ENCODE data around the gene MMP23B.
"Not testable (repeated sequence)": the region's sequence is repeated elsewhere in the genome, so short reads cannot be mapped to it uniquely, and the experiment has no call there.

Gene MMP23B
- total RNA-seq, result 0.09 to 1.5 (median 0.72) reads per million in 4 experiments

GRCh38 chr1:1631782-1632420 is at the start of gene MMP23B:
MMP23B (plus strand) TSS chr1:1632173; CDS start chr1:1632219, 46 bp downstream.
- DNase-seq, result no peak

- DNase-seq, result no peak
Observed at GRCh38 chr1:1582585-1583346, 49.2 kb upstream of the MMP23B start.

- no peak for DNase-seq
Observed at GRCh38 chr1:1583347-1584010, 48.5 kb upstream of the MMP23B start.

DNA sequence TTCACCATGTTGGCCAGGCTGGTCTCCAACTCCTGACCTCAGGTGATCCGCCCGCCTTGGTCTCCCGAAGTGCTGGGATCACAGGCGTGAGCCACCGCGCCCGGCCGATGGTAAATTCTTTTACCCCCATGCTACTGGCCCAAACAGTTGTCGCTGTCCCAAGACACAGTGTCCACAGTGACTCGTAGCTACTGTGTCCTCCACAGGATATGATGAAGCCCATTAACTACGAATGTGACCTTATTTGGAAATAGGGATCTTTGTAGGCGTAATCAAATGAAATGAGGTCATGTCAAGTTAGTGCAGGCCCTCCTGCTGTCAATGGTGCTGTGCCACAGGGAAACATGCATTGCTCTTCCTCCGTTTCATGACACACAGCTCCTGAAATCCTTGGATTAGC is 40.5 kb upstream of the MMP23B start:
- no peak for DNase-seq

- DNase-seq, result no peak
Observed at GRCh38 chr1:1593834-1594601, 38.0 kb upstream of the MMP23B start.

- DNase-seq, result no peak
Observed at GRCh38 chr1:1594602-1595260, 37.2 kb upstream of the MMP23B start.

GRCh38 chr1:1595341-1595740 is 36.6 kb upstream of the MMP23B start:
- not testable (repeated sequence) for DNase-seq

- no peak for DNase-seq
Observed at GRCh38 chr1:1596493-1597274, 35.3 kb upstream of the MMP23B start.

- DNase-seq, result no peak
Observed at GRCh38 chr1:1597275-1597930, 34.6 kb upstream of the MMP23B start.

GRCh38 chr1:1598051-1598719 is 33.8 kb upstream of the MMP23B start:
- no peak for DNase-seq

DNA sequence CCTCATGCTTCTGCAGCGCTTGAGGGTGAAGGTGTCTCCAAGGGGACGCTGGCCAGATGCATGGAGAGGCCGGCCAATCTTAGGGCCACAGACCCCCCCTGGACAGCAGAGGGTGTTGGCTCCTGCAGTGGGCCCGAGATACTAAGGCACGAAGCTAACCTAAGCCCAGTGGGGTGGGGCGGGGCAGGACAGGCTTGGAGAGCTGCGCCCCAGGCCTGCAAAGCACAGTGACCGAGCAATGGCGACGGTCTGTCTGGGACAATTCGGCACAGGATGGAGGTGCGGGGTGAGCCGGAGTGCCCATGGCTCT is 33.3 kb upstream of the MMP23B start:
- no peak for DNase-seq

- no peak for DNase-seq
Observed at GRCh38 chr1:1599030-1599934, 32.7 kb upstream of the MMP23B start.

DNA sequence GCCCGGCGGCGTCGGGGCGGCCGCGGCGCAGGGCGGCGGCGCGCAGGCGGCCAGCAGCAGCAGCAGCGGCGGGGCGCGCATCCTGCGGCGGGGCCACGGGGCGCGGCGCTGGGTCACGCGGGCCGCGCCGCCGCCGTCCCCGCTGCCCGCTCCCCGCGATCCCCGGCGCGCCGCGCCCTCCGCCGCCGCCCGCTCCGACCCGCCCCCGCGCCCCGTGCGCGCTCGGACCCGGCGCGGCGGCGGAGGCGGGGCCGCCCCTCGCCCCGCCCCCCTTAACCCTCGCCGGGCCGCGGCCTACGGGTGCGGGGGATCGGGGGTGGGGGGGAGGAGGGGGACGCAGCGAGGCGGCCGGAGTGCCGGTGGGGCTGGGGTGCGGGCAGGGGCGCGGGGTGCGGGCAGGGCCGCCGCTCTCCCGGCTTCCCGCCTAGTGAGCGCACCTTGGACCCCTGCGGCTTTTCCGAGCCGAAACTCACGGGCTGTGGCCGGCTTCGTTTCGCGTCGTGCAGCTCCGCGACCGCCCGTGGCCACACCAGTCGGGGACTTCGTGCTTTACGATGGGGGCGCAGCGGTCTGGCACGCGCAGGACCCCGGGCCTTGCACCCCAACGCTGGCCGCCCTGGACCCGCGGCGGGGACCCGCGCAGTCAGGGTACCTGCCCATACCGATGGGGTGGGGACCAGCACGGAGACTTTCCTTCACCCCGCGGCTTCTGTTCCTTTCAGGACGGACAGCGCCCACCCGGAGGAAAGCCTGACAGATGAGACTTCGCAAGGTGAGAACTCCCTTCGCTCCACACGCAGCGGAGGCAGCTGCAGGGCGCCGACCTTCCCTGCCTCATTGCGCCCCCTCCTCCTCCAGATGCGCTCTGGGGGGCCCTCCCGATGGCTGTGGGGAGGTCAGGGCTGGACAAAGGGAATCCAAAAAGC is 31.8 kb upstream of the MMP23B start, which contains the start of gene FNDC10:
Gene FNDC10 (minus strand): TSS at position 201 of the 926 bp plus-strand sequence. CDS start 120 bp downstream, at position 81.
- DNase-seq, result no peak

DNA sequence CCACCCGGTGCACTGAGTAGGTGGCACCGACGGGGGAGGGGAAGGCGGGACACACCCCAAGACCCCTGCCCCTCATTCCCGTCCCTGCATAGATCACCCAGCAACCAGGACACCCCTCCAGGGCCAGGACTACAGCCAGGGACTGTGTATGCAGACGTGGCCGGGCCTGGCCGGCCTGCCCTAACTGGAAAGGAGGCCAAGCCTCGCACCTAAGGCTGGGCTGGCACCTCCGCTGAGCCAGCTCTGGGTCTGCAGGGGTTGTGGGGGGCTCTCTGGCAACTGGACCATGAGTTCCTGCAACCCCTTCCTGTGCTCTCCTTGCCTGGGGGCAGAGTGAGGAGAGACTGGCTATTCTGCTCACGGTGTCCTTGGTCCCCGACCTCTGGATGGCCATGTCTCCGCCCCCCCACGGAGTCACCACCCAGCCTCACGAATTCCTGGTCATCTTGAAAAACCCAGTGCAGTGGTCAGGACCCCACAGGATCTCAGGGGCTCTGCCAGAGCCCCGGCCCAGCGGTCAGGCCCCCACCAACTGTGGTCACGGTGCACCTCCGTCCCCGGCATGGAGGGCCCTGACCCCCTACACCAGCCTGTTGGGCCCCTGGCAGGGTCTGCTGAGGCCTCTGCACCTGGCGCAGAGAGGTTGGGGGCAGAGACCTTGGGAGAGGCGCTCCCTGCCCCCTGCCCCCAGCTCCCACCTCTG is 31.0 kb upstream of the MMP23B start:
- no peak for DNase-seq

GRCh38 chr1:1601564-1602303 is 30.2 kb upstream of the MMP23B start:
- no peak for DNase-seq

DNA sequence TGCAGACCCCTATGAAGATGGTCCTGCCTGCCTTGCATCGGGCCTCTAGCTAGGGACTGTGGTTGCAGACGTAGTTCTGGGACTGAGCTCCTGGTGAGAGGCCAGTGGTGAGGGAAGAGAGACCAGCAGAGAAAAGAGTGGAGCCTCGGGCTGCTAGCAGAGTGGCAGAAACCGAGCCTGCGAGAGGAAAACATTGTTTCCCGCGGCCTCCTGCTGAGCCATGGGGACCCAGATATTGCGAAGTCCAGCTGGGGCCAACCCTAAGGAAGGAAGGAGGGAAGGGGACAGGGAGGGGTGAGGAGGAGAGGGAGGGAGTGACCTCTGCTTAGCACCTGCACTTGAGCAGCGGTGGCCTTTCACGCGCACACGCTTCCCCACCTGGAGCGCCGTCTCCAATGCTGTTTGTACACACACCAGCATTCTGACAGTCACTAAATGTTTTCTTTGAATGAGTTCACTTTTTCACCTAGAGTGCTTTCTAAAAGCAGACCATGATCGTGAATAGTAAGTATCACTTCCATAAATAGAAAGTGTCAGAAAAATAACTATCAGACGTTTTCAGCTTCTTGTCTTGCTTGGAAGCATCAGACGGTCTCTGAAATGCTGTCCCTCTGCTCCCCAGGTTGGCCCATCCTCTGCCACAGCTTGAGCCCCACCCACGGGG is 29.5 kb upstream of the MMP23B start:
- no peak for DNase-seq
